Neural cell (in vitro differentiated cells): ENCODE measurements around the gene ZBP1.

Experiments
- CTCF ChIP-seq: fragments of 450-650 bp; IDR thresholded peaks from 2 replicates; pipeline ENCODE4 v1.5.1; 2014; ENCODE audit warnings: antibody characterized with exemption, mild to moderate bottlenecking, moderate library complexity; ENCODE audit not compliant: poor library complexity, severe bottlenecking
- REST ChIP-seq: IDR thresholded peaks from 2 replicates; pipeline ENCODE4 v1.6.1; 2012; ENCODE audit warnings: borderline replicate concordance

- TF ChIP-seq CTCF (no peak), REST (no peak)
These were observed 31.8 kb upstream of the ZBP1 start for GRCh38 chr20:57651881-57652605.
